8988T (cell line): ENCODE data around the gene PNPLA7.
"Not testable (repeated sequence)": the region's sequence is repeated elsewhere in the genome, so short reads cannot be mapped to it uniquely, and the experiment has no call there.

Source experiments
- DNase-seq: peaks from one replicate; pipeline ENCODE4 v3.0.0; 2011

PNPLA7 gene

DNA sequence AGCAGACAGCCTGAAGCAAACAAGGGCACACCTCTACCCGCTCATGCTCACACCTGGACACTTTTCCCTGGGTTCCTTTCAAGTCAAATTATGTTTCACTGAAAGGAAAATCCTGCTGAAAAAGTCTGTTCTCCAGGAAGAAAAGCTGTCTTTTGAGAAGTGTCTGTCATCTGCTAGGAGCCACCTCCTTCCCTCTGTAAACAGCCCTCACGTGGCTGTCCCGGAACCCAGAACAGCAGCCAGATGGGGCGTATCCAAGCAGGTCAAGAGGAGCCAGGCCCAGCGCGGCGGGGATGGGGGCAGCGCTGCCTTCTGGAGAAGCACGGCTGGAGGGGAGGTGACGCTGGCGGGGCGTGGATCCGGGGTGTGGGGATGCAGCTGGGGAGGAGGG, at the start of gene PNPLA7:
TSS of gene PNPLA7 (minus strand) at position 172 of the 391 bp plus-strand sequence. CDS start 205 bp downstream, outside the sequence.
- DNase-seq = peak; percentile 81

- no peak for DNase-seq
Measured at GRCh38 chr9:137598943-137599342, 48.7 kb upstream of the PNPLA7 start.

DNA sequence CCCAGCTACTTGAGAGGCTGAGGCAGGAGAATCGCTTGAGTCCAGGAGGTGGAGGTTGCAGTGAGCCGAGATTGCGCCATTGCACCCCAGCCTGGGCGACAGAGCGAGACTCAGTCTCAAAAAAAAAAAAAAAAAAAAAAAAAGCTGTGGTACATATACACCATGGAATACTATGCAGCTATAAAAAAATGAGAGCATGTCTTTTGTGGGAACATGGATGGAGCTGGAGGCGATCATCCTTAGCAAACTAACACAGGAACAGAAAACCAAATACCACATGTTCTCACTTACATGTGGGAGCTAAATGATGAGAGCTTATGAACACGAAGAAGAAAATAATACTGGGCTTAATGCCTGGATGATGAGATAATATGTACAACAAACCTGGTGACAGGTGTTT, 46.4 kb upstream of the PNPLA7 start:
- not testable (repeated sequence) for DNase-seq

DNA sequence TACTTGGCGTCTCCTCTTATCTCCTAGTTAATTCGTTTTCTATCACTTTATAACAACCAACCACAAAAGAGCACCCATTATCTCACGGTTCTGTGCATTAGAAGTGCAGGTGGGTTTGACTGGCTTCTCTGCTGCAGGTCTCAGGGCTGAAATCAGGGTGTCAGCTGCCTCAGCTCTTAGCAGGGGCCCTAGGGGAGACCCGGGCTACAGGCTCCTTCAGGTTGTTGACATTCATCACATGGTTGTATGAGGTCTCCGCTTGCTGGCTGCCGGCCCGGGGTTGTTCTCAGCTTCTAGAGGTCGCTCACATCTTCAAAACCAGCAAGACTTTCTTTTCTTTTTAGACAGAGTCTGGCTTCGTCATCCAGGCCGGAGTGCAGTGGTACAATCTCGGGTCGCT, 43.0 kb upstream of the PNPLA7 start:
- DNase-seq = no peak

DNA sequence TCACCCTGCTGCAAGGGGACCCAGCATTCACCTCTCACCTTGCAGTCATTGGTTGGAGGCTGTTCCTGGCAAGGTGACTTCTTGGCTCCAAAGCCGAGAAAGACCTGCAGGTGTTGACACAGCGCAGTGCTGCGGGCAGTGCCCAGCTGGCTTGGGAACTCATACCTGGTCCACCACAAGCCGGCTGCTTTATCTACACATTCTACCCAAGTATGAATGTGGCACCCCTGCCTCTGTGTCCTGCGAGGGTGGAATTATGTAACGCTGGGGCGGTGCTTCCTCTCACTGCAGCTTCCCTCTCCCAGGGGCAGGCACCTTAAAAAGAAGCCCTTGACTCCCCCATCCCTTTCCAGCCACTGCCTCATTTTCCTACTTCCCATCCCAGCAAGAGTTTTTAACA, 42.6 kb upstream of the PNPLA7 start:
- no peak for DNase-seq

- DNase-seq = peak; percentile 98
Measured at GRCh38 chr9:137590469-137591383, 40.5 kb upstream of the PNPLA7 start, which contains the start of gene ZMYND19. Gene ZMYND19, minus strand, starts transcription at chr9:137590512. Its CDS starts 249 bp downstream, at chr9:137590263.

DNA sequence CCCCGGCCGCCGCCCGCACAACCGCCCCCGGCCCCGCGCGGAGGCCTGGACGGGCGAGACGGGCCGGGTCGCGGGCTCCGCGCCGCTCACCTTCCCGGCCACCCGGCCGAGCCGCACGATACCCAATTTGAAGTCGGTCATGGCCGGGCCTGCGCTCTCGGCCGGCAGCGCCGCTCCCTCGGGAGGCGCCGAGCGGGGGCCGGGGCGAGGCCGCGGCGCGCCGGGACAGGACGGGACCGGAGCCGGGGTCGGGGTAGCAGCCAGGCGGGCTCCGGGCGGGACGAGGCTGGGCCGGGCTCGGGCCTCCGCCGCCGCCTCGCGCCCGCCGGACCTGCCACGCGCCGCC, 39.9 kb upstream of the PNPLA7 start:
- DNase-seq = no peak

- peak; percentile 29 for DNase-seq
Measured at GRCh38 chr9:137589441-137590122, 39.4 kb upstream of the PNPLA7 start.

GRCh38 chr9:137588891-137589290, 38.7 kb upstream of the PNPLA7 start:
- no peak for DNase-seq

- DNase-seq = no peak
Measured at GRCh38 chr9:137588311-137588710, 38.1 kb upstream of the PNPLA7 start.

- no peak for DNase-seq
Measured at GRCh38 chr9:137586854-137587253, 36.7 kb upstream of the PNPLA7 start.

GRCh38 chr9:137583957-137584356, 33.8 kb upstream of the PNPLA7 start:
- DNase-seq = no peak

- no peak for DNase-seq
Measured at GRCh38 chr9:137583347-137583746, 33.1 kb upstream of the PNPLA7 start.

DNA sequence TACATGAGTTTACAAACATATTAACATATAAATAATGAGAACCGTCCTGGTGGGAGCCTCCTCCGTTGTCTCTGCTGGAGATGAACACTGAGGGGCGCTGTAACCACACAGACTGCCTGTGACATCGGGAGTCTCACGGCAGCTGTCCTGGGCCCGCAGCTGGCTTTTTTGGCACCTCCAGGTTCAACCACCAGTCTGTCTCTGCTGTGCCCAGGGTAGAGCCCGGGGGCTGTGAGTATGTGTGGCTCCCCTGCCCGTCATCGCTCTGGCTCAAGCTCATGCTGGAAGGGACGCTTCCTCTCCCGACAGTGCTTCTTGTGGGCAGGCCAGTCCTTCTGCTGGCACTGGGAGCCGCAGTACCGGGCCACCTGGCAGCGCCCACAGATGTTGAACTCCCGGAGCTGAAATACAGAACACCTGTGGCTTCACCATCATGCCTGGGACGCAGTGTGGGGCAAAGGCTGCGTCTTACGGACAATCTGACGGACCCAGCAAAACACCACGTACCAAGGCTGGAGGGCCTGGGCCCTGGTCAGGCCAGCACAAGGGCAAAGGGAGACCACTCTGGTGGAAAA, 32.2 kb upstream of the PNPLA7 start:
- peak; percentile 70 for DNase-seq

DNA sequence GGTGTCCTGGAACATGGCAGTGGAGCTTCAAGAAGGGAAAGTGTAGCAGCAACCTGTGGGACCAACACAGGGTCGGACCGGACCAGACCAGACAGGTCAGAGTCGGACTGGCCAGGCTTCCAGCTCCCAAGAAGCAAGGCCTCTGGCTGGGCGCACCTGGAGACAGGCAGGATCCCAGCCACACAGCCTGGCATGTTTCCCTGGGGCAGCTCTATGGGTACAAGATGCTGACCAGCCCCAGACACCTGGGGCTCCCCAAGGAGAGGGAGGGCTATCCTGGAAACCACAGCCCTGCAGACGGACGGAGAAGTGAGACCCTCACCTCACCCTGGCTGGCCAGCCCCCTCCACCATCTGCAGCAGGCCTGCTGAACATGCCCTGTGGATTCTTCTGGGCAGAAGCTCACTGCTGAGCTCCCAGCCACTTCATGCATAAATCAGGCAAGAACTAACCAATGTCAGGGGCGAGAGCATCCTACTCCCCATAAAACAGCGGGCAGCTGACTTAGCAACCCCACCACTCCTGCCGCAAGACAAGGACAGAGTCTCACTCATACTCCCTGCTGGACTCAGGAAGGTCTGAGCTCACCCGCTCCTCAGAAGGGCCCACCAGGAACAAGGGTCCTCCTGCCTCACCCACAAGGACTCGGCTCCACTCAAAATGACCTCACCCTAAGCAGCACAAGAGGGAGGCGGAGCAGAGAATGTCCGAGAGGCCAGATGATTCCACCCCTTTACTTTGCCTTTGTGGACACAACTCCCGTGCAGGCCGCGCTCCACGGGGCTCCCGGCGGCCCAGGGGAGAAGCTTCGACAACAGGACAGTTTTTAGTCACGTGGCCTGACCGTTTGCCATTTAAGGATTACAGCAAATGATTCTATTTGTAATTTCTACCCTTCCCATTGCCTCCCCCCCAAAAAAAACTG, 31.4 kb upstream of the PNPLA7 start:
- DNase-seq = no peak

- DNase-seq = no peak
Measured at GRCh38 chr9:137580954-137581322, 30.7 kb upstream of the PNPLA7 start.

DNA sequence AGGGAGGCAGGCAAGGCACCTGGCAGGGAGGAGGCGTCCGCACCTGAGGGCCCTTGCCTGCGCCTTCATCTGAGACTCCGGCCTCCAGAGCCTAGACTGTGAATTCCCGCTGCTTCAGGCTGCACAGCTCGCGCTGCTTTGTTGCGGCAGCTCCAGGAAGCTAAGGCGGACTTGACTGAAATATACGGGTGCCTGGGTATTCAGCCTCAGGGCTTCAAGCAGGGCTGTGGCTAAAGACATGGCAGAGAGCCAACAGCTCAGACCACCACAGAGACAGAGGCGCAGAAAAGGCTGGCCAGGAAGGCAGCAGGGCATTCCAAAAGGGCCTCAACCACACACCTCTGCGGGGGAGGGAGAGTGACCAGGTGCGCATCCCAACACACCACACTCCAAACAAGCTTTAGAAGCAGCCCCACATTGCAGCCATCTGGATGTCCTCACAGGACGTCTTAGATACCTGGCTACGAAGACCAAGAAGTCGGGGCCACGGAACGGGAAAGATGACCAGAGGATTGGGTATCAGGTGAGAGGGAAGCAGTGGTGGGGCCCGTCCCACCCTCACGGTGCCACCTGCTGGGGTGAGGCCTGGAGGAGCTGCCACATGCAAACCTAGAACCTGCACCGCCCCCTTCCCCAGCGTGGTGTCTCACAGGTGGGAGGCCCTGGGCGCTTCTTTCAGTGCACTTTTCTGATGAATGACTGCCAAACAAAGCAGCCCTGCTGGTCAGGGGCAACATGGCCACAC, 30.2 kb upstream of the PNPLA7 start:
- DNase-seq = no peak

- DNase-seq = no peak
Measured at GRCh38 chr9:137579259-137579604, 29.0 kb upstream of the PNPLA7 start.

GRCh38 chr9:137578518-137579258, 28.5 kb upstream of the PNPLA7 start, which contains the start of gene DPH7:
Gene DPH7, minus strand, starts transcription at chr9:137578925. Its CDS starts 148 bp downstream, at chr9:137578777.
- DNase-seq = peak; percentile 96

DNA sequence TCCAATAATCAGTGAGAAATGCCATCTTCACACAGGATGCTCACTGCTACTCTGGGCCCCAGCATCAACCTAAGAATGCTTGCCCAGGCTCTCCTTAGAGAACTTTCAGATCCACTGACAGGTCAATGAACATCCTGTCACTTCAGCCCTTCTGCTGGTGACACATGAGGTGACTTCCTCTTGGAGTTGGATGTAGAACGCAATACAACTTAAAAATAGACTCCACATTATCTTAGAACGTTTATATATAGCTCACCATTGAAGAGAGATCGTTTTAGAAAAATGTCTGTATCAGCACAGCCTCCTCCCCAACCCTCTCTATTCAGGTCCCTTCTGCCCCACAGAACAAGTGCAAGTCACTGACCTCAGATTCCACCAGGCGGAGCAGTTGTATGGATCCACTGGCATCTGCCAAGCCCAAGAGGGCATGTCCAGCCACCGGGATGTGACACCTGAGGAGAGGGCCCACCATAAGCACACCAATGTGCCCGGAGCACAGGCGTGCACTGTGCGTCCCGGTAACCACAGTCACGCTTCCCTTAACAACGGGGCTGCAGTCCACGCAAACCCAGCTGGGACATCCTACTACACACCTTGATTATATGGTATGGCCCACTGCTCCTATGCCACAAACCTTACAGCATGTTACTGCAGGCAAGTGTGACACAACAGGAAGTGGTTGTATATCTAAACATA, 25.7 kb upstream of the PNPLA7 start:
- peak; percentile 60 for DNase-seq

GRCh38 chr9:137575364-137575715, 25.1 kb upstream of the PNPLA7 start:
- DNase-seq = no peak
